OCI-LY3 (cell line): Measurements from ENCODE around the gene SPOCK3.

Experiments
- H2AFZ ChIP-seq: fragments of 200-600, 300-600 bp; shearing (Covaris generic); 2 replicates; pipeline ENCODE4 v1.6.0; 2014; ENCODE audit warnings: antibody characterized with exemption, low read depth, low read length
- H3K27ac ChIP-seq: fragments of 200-600, 300-600 bp; sonication (generic); 2 replicates; pipeline ENCODE4 v1.5.1; 2014; ENCODE audit warnings: mild to moderate bottlenecking, low read length, moderate library complexity, mixed read lengths
- H3K27me3 ChIP-seq: fragments of 200-600, 300-600 bp; sonication (generic); 2 replicates; pipeline ENCODE4 v1.6.1; 2014; ENCODE audit warnings: low read depth, low read length, mixed read lengths
- H3K36me3 ChIP-seq: fragments of 200-600, 300-600 bp; sonication (generic); replicated peaks from 2 replicates; pipeline ENCODE3; 2014; ENCODE audit warnings: low read depth, low read length, mixed read lengths
- H3K4me1 ChIP-seq: fragments of 300-600, 200-600 bp; sonication (generic); 2 replicates; pipeline ENCODE4 v1.6.1; 2014; ENCODE audit warnings: low read length, mixed read lengths
- H3K4me2 ChIP-seq: fragments of 200-600, 300-600 bp; sonication (generic); 2 replicates; pipeline ENCODE4 v1.6.1; 2014; ENCODE audit warnings: low read length, mixed read lengths
- H3K4me3 ChIP-seq: fragments of 300-600, 200-600 bp; sonication (generic); 2 replicates; pipeline ENCODE4 v1.5.1; 2014; ENCODE audit warnings: antibody characterized with exemption, mild to moderate bottlenecking, low read length, moderate library complexity
- H3K79me2 ChIP-seq: fragments of 300-600, 200-600 bp; shearing (Covaris generic); 2 replicates; pipeline ENCODE4 v1.6.1; 2014; ENCODE audit warnings: mild to moderate bottlenecking, low read length, mixed read lengths
- H3K9ac ChIP-seq: fragments of 300-600, 200-600 bp; shearing (Covaris generic); 2 replicates; pipeline ENCODE4 v1.6.0; 2014; ENCODE audit warnings: mild to moderate bottlenecking, low read length, moderate library complexity
- H3K9me3 ChIP-seq: fragments of 200-600, 300-600 bp; shearing (Covaris generic); 2 replicates; pipeline ENCODE4 v1.6.1; 2014; ENCODE audit warnings: low read length, mixed read lengths; ENCODE audit not compliant: insufficient read depth
- H4K20me1 ChIP-seq: fragments of 200-600, 300-600 bp; sonication (generic); 2 replicates; pipeline ENCODE4 v1.6.1; 2016; ENCODE audit warnings: low read length, mixed read lengths; ENCODE audit not compliant: insufficient read depth
- CTCF ChIP-seq: fragments of 200-600, 300-600 bp; sonication (generic); IDR thresholded peaks from 2 replicates; pipeline ENCODE4 v1.5.1; 2014; ENCODE audit warnings: antibody characterized with exemption, low read length, low read depth
- EZH2phosphoT487 ChIP-seq: fragments of 200-600 bp; shearing (Covaris generic); IDR thresholded peaks from 2 replicates; pipeline ENCODE4 v1.6.1; 2018; ENCODE audit warnings: antibody characterized with exemption, mixed run types, low read depth

Gene SPOCK3

DNA sequence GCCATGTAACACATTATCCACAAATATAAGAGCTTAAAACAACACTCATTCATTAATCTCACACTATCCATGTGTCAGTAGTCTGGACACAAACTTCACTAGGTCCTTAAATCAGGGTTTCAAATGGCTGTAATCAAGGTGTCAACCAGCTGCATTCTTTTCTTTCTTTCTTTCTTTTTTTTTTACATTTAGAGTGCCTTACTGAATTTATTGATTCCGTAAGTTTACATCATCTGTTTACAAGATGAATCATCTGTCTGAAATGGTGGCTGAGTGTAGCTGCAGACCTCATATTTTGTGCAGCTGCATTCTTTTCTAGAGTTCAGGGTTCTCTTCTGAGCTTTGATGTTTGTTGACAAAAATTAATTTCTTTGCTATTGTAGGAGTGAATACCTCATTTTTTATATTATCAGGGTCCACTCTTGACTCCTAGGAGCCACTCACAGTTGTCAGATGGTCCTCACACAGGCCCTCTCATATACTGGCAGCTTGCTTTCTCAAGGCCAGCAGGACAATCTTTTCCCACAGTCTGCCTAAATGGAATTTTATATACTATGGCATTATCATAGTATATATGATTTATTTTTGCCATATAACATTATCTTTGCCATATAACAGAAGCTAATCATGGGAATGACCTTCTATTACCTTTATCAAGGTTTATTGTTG lies 37.8 kb downstream of the SPOCK3 start:
- no peaks in the 10 kb centered on the region for H4K20me1 ChIP-seq
- no peaks in the 10 kb centered on the region for H3K9me3 ChIP-seq
- no peak overlapping the region for H3K4me2 ChIP-seq
- H3K79me2 ChIP-seq: no peaks in the 10 kb centered on the region
- no peak overlapping the region for H3K9ac ChIP-seq
- H3K4me1 ChIP-seq: no peaks in the 10 kb centered on the region
- TF ChIP-seq EZH2phosphoT487 (no peak), CTCF (no peak)
- no peak overlapping the region for H2AFZ ChIP-seq
- H3K4me3 ChIP-seq: no peak overlapping the region
- no peak overlapping the region for H3K27ac ChIP-seq
- no peaks in the 10 kb centered on the region for H3K27me3 ChIP-seq
- H3K36me3 ChIP-seq: peaks cover 3% of the 10 kb centered on the region

DNA sequence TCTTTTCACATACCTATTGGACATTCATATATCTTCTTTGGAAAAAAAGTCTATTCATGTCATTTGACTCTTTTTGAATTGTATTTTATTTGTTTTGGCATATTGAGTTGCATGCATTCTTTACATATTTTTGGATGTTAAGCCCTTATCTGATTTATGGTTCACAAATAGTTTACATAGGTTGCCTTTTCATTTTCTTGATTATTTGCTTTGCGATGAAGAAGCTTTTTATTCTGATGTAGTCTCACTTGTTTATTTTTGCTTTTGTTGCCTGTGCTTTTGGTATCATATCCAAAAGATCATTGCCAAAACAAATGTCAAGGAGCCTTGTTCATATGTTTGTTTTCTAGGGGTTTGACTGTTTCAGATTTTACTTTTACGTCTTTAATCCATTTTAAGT lies 43.9 kb downstream of the SPOCK3 start:
- no peak overlapping the region for H3K27ac ChIP-seq
- H3K79me2 ChIP-seq: no peaks in the 10 kb centered on the region
- H3K9me3 ChIP-seq: no peaks in the 10 kb centered on the region
- H3K9ac ChIP-seq: no peak overlapping the region
- H3K4me2 ChIP-seq: no peak overlapping the region
- TF ChIP-seq CTCF: no peak
- no peak for TF ChIP-seq EZH2phosphoT487
- H3K4me3 ChIP-seq: no peak overlapping the region
- peaks cover 3% of the 10 kb centered on the region for H3K36me3 ChIP-seq
- H2AFZ ChIP-seq: no peak overlapping the region
- H3K4me1 ChIP-seq: no peaks in the 10 kb centered on the region
- no peaks in the 10 kb centered on the region for H4K20me1 ChIP-seq
- H3K27me3 ChIP-seq: no peaks in the 10 kb centered on the region

DNA sequence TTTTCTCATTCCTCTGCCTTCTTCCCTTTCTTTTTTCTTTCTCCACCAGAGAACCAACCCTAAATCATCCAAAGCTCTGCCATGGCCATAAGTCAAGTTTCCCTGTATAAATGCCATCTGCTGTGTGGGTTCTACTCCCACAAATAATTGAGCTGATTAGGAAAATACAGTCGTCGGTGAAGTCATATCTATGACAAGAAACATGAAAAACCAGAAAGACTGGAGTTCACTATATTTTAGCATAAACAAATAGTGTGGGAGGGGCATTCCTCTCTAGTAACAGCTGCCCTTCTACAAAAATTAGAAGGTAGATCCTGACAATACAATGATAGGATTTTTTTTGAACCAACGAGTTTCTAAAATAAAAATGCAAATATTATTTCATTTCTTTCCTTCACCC lies 48.8 kb downstream of the SPOCK3 start:
- H3K9ac ChIP-seq: no peak overlapping the region
- no peak overlapping the region for H3K27ac ChIP-seq
- no peaks in the 10 kb centered on the region for H4K20me1 ChIP-seq
- H3K4me3 ChIP-seq: no peak overlapping the region
- no peaks in the 10 kb centered on the region for H3K9me3 ChIP-seq
- H3K4me2 ChIP-seq: no peak overlapping the region
- no peaks in the 10 kb centered on the region for H3K27me3 ChIP-seq
- H3K36me3 ChIP-seq: no peaks in the 10 kb centered on the region
- H3K79me2 ChIP-seq: no peaks in the 10 kb centered on the region
- TF ChIP-seq EZH2phosphoT487 (no peak), CTCF (no peak)
- H2AFZ ChIP-seq: no peak overlapping the region
- H3K4me1 ChIP-seq: no peaks in the 10 kb centered on the region

DNA sequence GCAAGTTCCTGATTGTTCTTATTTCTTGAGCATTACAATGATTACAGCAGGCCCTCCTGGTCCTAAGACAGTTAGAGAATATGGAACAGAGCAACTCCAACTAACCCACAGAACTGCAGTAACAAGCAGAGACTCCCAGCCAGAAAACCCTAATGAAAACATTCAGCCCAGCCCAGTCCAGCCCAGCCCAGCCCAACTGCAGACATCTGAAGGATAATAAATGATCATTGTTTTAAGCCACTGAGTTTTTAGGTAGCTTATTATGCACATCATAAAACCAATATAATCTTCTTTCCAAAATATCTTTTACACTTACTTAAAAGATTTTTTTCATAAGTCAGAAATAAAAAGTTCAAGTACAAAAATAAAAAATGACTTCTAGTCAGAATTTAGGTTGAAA lies 51.3 kb downstream of the SPOCK3 start:
- Histone ChIP-seq H4K20me1 (no peaks in the 10 kb centered on the region), H3K79me2 (no peaks in the 10 kb centered on the region), H3K27ac (no peak overlapping the region), H3K27me3 (no peaks in the 10 kb centered on the region), H3K4me2 (no peak overlapping the region), H3K9me3 (no peaks in the 10 kb centered on the region), H2AFZ (no peak overlapping the region), H3K4me1 (peaks cover 4% of the 10 kb centered on the region), H3K36me3 (no peaks in the 10 kb centered on the region), H3K9ac (no peak overlapping the region), H3K4me3 (no peak overlapping the region)
- TF ChIP-seq EZH2phosphoT487: no peak
- no peak for TF ChIP-seq CTCF
